HG02943 (cell line): ENCODE results near the gene HEG1.

Experiments
- ATAC-seq: cut with Tn5 transposase; IDR thresholded peaks from one replicate; pipeline ENCODE4 v1.9.1; 2021; ENCODE audit warnings: mild to moderate bottlenecking, low read depth, moderate library complexity; ENCODE audit not compliant: unreplicated experiment

Gene HEG1

GRCh38 chr3:124998247-124998630 is 57.6 kb downstream of the HEG1 start:
- ATAC-seq, result no peak

- ATAC-seq, result no peak
Observed at GRCh38 chr3:124997303-124998246, 58.2 kb downstream of the HEG1 start.

- ATAC-seq, result no peak
Observed at GRCh38 chr3:124995460-124995994, 60.3 kb downstream of the HEG1 start.

- no peak for ATAC-seq
Observed at GRCh38 chr3:124993466-124993865, 62.3 kb downstream of the HEG1 start.

GRCh38 chr3:124992041-124992440 is 63.8 kb downstream of the HEG1 start:
- no peak for ATAC-seq

GRCh38 chr3:124986192-124987143 is 69.3 kb downstream of the HEG1 start:
- ATAC-seq, result no peak

GRCh38 chr3:124985349-124985748 is 70.4 kb downstream of the HEG1 start:
- no peak for ATAC-seq

GRCh38 chr3:124984754-124985153 is 71.0 kb downstream of the HEG1 start:
- no peak for ATAC-seq

GRCh38 chr3:124982855-124983254 is 72.9 kb downstream of the HEG1 start:
- ATAC-seq, result no peak

- ATAC-seq, result no peak
Observed at GRCh38 chr3:124981472-124981871, 74.3 kb downstream of the HEG1 start.

GRCh38 chr3:124978627-124979026 is 77.2 kb downstream of the HEG1 start:
- ATAC-seq, result no peak

- ATAC-seq, result no peak
Observed at GRCh38 chr3:124976383-124976782, 79.4 kb downstream of the HEG1 start.

GRCh38 chr3:124974691-124975090 is 81.1 kb downstream of the HEG1 start:
- no peak for ATAC-seq

GRCh38 chr3:124973290-124973689 is 82.5 kb downstream of the HEG1 start:
- no peak for ATAC-seq

- ATAC-seq, result no peak
Observed at GRCh38 chr3:124972457-124972856, 83.3 kb downstream of the HEG1 start.

- ATAC-seq, result no peak
Observed at GRCh38 chr3:124969963-124970722, 85.7 kb downstream of the HEG1 start.

- ATAC-seq, result no peak
Observed at GRCh38 chr3:124969190-124969589, 86.6 kb downstream of the HEG1 start.

GRCh38 chr3:124967964-124968363 is 87.8 kb downstream of the HEG1 start:
- ATAC-seq, result no peak

- no peak for ATAC-seq
Observed at GRCh38 chr3:124966521-124967445, 89.0 kb downstream of the HEG1 start.
